ENCODE data around the gene ZNF644. TPM values are rescaled to one million over a fixed set of nuclear protein-coding genes. Genes with fewer than 3 reads are reported as not detected.
A peak's percentile ranks its signal among the peaks of the same experiment; 100 is the strongest.
"Not testable (repeated sequence)": the region's sequence is repeated elsewhere in the genome, so short reads cannot be mapped to it uniquely, and the experiment has no call there.

Gene ZNF644
- total RNA-seq, 1 donor from 2014 or later, result 68.8 TPM

DNA sequence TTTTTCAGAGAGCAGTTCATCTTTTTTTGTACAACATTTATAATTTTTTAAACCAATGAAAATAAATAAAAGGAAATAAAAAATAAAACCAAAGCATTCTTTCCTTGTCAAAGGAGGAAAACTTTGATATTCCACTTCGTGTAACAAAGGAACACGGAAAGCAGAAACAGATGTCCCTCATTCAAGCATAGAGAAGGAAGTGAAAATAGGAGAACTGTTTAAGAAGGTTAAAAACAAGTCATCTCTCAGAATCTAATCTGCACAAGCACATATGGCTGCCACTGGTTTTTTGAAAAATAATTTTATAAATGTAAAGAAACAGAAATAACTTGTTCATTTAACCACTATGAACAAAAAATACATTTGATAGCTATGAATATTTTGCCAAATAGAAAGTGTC lies 35.9 kb upstream of the ZNF644 start:
- TF ChIP-seq, protein P1, sequence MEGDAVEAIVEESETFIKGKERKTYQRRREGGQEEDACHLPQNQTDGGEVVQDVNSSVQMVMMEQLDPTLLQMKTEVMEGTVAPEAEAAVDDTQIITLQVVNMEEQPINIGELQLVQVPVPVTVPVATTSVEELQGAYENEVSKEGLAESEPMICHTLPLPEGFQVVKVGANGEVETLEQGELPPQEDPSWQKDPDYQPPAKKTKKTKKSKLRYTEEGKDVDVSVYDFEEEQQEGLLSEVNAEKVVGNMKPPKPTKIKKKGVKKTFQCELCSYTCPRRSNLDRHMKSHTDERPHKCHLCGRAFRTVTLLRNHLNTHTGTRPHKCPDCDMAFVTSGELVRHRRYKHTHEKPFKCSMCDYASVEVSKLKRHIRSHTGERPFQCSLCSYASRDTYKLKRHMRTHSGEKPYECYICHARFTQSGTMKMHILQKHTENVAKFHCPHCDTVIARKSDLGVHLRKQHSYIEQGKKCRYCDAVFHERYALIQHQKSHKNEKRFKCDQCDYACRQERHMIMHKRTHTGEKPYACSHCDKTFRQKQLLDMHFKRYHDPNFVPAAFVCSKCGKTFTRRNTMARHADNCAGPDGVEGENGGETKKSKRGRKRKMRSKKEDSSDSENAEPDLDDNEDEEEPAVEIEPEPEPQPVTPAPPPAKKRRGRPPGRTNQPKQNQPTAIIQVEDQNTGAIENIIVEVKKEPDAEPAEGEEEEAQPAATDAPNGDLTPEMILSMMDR (conservative IDR thresholded peaks at IDR 0.05), result no peak
- peaks cover 4% of the 10 kb centered on the region for H3K9me3 Mint-ChIP-seq

DNA sequence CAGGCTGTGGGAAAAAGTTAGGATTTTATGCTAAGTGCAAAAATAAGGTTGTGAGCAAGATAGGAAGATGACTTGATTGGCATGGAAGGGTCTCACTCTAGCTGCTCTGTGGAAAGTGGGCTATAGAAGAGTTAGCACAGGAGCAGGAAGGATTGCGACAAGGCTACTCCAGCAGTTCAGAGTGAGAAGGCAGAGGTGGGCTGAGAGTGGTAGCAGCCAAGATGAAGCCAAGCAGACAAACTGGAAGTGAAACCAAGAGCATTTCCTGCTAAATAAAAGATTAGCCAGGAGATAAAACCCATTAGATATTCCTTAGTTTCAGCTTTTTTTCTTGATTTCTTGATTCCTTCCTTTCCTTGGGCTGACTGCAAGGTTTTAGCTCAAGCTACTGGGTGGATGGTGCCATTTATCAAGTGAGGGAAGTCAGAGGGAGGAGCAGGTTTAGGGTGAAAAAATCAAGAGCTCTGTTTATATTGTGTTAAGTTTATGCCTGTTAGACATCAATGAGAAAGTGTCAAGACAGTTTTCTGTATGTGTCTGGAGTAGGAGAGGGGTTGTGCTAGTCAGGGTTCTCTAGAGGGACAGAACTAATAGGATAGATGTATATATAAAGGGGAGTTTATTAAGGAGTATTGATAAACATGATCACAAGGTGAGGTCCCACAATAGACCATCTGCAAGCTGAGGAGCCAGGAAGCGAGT lies 33.1 kb upstream of the ZNF644 start:
- Mint-ChIP-seq H3K4me1 (no peaks in the 10 kb centered on the region), H3K27ac (ENCODE audit: unreplicated experiment) (no peak overlapping the region), H3K9me3 (no peaks in the 10 kb centered on the region), H3K27me3 (ENCODE audit: low read depth) (no peaks in the 10 kb centered on the region), H3K36me3 (ENCODE audit: low read depth) (no peaks in the 10 kb centered on the region), H3K4me3 (no peak overlapping the region)
- DNase-seq (ENCODE audit: low read depth, low spot score), result no peak
- TF ChIP-seq, protein P1 (conservative IDR thresholded peaks at IDR 0.05), result no peak

More for the DNA sequence above, 35.9 kb upstream of the ZNF644 start:
- no peak for DNase-seq (ENCODE audit: low read depth, low spot score)
- Mint-ChIP-seq H3K4me3 (no peak overlapping the region), H3K27me3 (ENCODE audit: low read depth) (no peaks in the 10 kb centered on the region), H3K27ac (ENCODE audit: unreplicated experiment) (no peak overlapping the region), H3K36me3 (ENCODE audit: low read depth) (no peaks in the 10 kb centered on the region), H3K4me1 (no peaks in the 10 kb centered on the region)

DNA sequence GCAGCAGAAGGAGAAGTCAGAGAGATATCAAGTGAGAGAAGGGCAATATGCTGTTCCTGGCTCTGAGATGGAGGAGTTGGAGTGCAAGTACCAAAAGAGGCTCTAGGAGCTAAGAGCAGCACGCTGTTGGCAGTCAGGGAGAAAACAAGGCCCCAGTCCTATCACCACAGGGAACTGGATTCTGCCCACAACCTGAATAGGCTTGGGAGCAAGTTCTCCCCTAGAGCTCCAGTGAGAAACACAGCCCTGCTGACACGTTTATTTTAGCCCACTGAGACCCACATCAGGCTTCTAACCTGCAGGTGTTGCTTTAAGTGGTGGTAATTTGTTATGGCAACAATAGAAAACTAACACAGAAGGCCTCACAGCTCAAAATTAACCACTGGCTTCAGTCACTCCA lies 31.8 kb upstream of the ZNF644 start:
- Mint-ChIP-seq H3K9me3 (no peaks in the 10 kb centered on the region), H3K27ac (ENCODE audit: unreplicated experiment) (no peak overlapping the region), H3K27me3 (ENCODE audit: low read depth) (no peaks in the 10 kb centered on the region)

DNA sequence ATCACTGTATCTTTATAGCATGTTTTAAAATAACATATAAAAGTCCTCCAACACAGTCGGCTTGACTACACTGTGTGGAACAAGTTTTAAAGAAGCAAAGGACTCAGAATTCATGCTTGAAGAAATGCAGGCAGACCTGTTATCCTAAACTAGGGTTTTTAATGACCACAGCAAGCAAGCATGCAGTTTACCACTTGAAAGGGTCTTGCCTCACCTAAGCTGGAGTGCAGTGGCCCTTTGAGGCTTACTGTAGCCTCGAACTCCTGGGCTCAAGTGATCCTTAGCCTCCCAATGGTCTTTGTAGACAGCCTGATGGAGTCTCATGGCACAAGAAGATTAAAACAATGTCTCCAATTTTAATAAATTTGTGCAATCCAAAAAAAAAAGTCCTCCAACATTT lies 27.7 kb upstream of the ZNF644 start:
- H3K27ac Mint-ChIP-seq (ENCODE audit: unreplicated experiment); DNase-seq (ENCODE audit: low read depth, low spot score); H3K9me3 Mint-ChIP-seq; H3K36me3 Mint-ChIP-seq (ENCODE audit: low read depth); H3K4me1 Mint-ChIP-seq; H3K27me3 Mint-ChIP-seq (ENCODE audit: low read depth); H3K4me3 Mint-ChIP-seq: not testable (repeated sequence)

More for the DNA sequence above, 31.8 kb upstream of the ZNF644 start:
- TF ChIP-seq, protein P1 (conservative IDR thresholded peaks at IDR 0.05), result no peak
- no peaks in the 10 kb centered on the region for H3K36me3 Mint-ChIP-seq (ENCODE audit: low read depth)
- no peak for DNase-seq (ENCODE audit: low read depth, low spot score)
- H3K4me1 Mint-ChIP-seq, result no peaks in the 10 kb centered on the region
- H3K4me3 Mint-ChIP-seq, result no peak overlapping the region

DNA sequence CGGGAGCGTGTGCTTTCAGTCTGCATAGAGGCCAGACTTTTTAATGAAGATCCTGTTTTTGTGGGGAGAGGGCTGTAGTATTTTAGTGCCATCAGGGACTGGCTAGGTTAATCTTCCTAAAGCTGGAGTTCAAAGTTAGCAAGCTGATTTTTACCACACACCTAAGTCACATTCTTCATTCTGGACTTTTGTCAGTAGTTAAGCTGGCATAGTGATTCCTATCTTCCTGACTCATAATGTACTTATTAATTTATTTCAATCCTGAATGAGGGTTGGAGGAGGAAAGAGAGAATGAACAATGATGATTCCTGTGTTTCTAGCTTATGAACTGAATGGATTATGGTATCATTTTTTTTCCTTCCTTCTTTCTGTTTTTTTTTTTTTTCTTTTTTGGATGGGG lies 24.9 kb upstream of the ZNF644 start:
- no peaks in the 10 kb centered on the region for H3K4me1 Mint-ChIP-seq
- H3K4me3 Mint-ChIP-seq, result no peak overlapping the region
- TF ChIP-seq, protein P1 (conservative IDR thresholded peaks at IDR 0.05), result no peak
- DNase-seq (ENCODE audit: low read depth, low spot score), result no peak
- no peaks in the 10 kb centered on the region for H3K27me3 Mint-ChIP-seq (ENCODE audit: low read depth)
- H3K27ac Mint-ChIP-seq (ENCODE audit: unreplicated experiment), result no peak overlapping the region
- peaks cover 8% of the 10 kb centered on the region for H3K9me3 Mint-ChIP-seq
- no peaks in the 10 kb centered on the region for H3K36me3 Mint-ChIP-seq (ENCODE audit: low read depth)

DNA sequence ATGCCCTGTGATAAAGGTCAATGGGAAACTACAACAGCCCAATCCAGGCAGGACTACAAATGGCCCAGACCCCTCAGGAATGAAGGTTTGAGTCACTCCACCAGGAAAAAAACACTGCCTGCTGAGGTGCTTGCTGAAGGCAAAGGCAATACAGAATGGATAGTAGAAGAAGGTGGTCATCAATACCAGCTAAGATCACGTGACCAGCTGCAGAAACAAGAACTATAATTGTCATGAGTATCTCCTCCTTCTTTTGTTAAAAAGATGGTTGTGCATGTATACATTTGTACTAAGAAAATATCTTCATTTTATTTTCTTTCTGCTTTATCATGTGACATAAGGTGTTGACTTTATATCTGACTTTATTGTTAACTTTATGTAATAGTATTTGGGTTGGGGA lies 23.4 kb upstream of the ZNF644 start:
- H3K36me3 Mint-ChIP-seq (ENCODE audit: low read depth), result peaks cover 7% of the 10 kb centered on the region
- DNase-seq (ENCODE audit: low read depth, low spot score), result no peak
- H3K9me3 Mint-ChIP-seq, result peaks cover 14% of the 10 kb centered on the region
- H3K4me1 Mint-ChIP-seq, result no peaks in the 10 kb centered on the region
- H3K27ac Mint-ChIP-seq (ENCODE audit: unreplicated experiment), result no peak overlapping the region
- no peaks in the 10 kb centered on the region for H3K27me3 Mint-ChIP-seq (ENCODE audit: low read depth)
- TF ChIP-seq, protein P1 (conservative IDR thresholded peaks at IDR 0.05), result no peak
- H3K4me3 Mint-ChIP-seq, result no peak overlapping the region

DNA sequence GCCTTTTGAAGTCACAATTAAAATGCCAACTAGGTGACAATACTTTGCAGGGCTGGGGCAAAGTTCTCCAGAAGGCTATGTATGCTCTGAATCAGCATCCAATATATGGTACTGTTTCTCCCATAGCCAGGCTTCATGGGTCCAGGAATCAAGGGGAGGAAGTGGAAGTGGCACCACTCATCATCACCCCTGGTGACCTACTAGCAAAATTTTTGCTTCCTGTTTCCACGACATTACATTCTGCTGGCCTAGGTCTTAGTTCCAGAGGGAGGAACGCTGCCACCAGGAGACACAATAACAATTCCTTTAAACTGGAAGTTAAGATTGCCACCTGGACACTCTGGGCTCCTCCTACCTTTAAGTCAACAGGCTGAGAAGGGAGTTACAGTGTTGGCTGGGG lies 22.9 kb upstream of the ZNF644 start:
- not testable (repeated sequence) for H3K4me3 Mint-ChIP-seq; H3K27me3 Mint-ChIP-seq (ENCODE audit: low read depth); H3K4me1 Mint-ChIP-seq; DNase-seq (ENCODE audit: low read depth, low spot score); H3K36me3 Mint-ChIP-seq (ENCODE audit: low read depth)
- H3K9me3 Mint-ChIP-seq, result peaks cover 14% of the 10 kb centered on the region
- peak overlapping the region; percentile 10 for H3K27ac Mint-ChIP-seq (ENCODE audit: unreplicated experiment)

DNA sequence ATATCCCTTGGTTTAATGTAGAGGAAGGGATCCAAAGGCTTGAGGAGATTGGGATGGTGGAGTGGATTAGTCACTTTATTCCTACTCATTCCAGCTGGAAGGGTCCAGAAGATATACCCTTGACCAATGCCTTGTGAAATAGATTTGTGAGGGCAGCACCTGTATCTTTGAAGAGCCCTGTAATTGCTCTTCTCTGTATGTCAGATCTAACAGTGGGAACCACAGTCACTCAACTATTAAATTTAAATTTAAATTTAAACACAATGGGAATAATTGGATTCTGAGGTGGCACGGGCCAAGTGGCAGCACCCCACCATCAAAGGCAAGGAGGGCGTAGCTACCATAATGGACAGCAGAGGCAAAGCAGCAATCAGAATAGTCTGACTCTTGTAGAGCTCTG lies 20.5 kb upstream of the ZNF644 start:
- H3K4me3 Mint-ChIP-seq; H3K36me3 Mint-ChIP-seq (ENCODE audit: low read depth); H3K27ac Mint-ChIP-seq (ENCODE audit: unreplicated experiment); H3K27me3 Mint-ChIP-seq (ENCODE audit: low read depth); DNase-seq (ENCODE audit: low read depth, low spot score); H3K4me1 Mint-ChIP-seq: not testable (repeated sequence)
- peaks cover 14% of the 10 kb centered on the region for H3K9me3 Mint-ChIP-seq
